HG02571 (cell line): ENCODE measurements around the gene FCRL6.

Experiments used
- ATAC-seq: cut with Tn5 transposase; IDR thresholded peaks from one replicate; pipeline ENCODE4 v1.9.1; 2021; ENCODE audit warnings: mild to moderate bottlenecking, moderate library complexity; ENCODE audit not compliant: unreplicated experiment

Gene FCRL6

GRCh38 chr1:159802111-159802510, at the start of gene FCRL6:
Gene FCRL6, plus strand, starts transcription at chr1:159802360. Its CDS starts 65 bp downstream, at chr1:159802425.
- no peak for ATAC-seq

GRCh38 chr1:159753386-159753785, 48.8 kb upstream of the FCRL6 start:
- ATAC-seq, result no peak

GRCh38 chr1:159755451-159756007, 46.6 kb upstream of the FCRL6 start:
- no peak for ATAC-seq

GRCh38 chr1:159756397-159756796, 45.8 kb upstream of the FCRL6 start:
- no peak for ATAC-seq

- ATAC-seq, result no peak
Measured at GRCh38 chr1:159763686-159764085, 38.5 kb upstream of the FCRL6 start.

- ATAC-seq, result no peak
Measured at GRCh38 chr1:159765806-159766205, 36.4 kb upstream of the FCRL6 start.

- ATAC-seq, result no peak
Measured at GRCh38 chr1:159771127-159771895, 30.8 kb upstream of the FCRL6 start.

- ATAC-seq, result no peak
Measured at GRCh38 chr1:159774465-159774864, 27.7 kb upstream of the FCRL6 start.

- no peak for ATAC-seq
Measured at GRCh38 chr1:159775716-159776115, 26.4 kb upstream of the FCRL6 start.

GRCh38 chr1:159778266-159778665, 23.9 kb upstream of the FCRL6 start:
- ATAC-seq, result no peak

GRCh38 chr1:159779403-159779851, 22.7 kb upstream of the FCRL6 start:
- no peak for ATAC-seq

- peak; percentile 98 for ATAC-seq
Measured at GRCh38 chr1:159780583-159781582, 21.3 kb upstream of the FCRL6 start, which contains the start of gene DUSP23. Gene DUSP23, plus strand, starts transcription at chr1:159780962. Its CDS starts 139 bp downstream, at chr1:159781101.

- ATAC-seq, result no peak
Measured at GRCh38 chr1:159781992-159782391, 20.2 kb upstream of the FCRL6 start.

- ATAC-seq, result no peak
Measured at GRCh38 chr1:159783724-159784123, 18.4 kb upstream of the FCRL6 start.

- ATAC-seq, result no peak
Measured at GRCh38 chr1:159786465-159786864, 15.7 kb upstream of the FCRL6 start.

- no peak for ATAC-seq
Measured at GRCh38 chr1:159786966-159787365, 15.2 kb upstream of the FCRL6 start.

GRCh38 chr1:159790237-159790917, 11.8 kb upstream of the FCRL6 start:
- ATAC-seq, result no peak

GRCh38 chr1:159791031-159791430, 11.1 kb upstream of the FCRL6 start:
- ATAC-seq, result no peak

GRCh38 chr1:159791461-159791860, 10.7 kb upstream of the FCRL6 start:
- no peak for ATAC-seq

- ATAC-seq, result no peak
Measured at GRCh38 chr1:159795534-159795933, 6.6 kb upstream of the FCRL6 start.

GRCh38 chr1:159798893-159799292, 3.3 kb upstream of the FCRL6 start:
- ATAC-seq, result no peak
